IMR-90 (cell line): Measurements from ENCODE around the gene PRKCE. TPM values are rescaled to one million over a fixed set of nuclear protein-coding genes. Genes with fewer than 3 reads are reported as not detected.

Experiments
- ATAC-seq: fragments of 200-7000 bp; cut with Tn5 transposase; 2 replicates; pipeline ENCODE4 v1.9.1; 2020; ENCODE audit warnings: low read depth, mild to moderate bottlenecking, moderate library complexity
- BruUV-seq: library from RNA; stranded (reverse); fragments of 400-500 nt; replicated peaks from 2 replicates; lab custom pipeline; 2021; lab: Mats Ljungman, UMichigan
- CTCF ChIA-PET: fragments of 300-600 bp; formaldehyde crosslinking; extraction: SDS; loops from one replicate; lab custom pipeline; 2021; ENCODE audit warnings: antibody characterized with exemption; lab: Yijun Ruan, JAX
- POLR2A ChIA-PET: fragments of 300-600 bp; sonication (Branson Sonifier 250); formaldehyde crosslinking; loops from one replicate; lab custom pipeline; 2022; ENCODE audit warnings: antibody characterized with exemption; ENCODE audit not compliant: unreplicated experiment; lab: Charles Lee
- DNase-seq: peaks from one replicate; pipeline ENCODE4 v3.0.0; 2013
- H2AFZ ChIP-seq: replicated peaks from 2 replicates; pipeline ENCODE3; 2013; ENCODE audit warnings: low read length, mild to moderate bottlenecking; ENCODE audit not compliant: poor library complexity
- H2AK5ac ChIP-seq: 2 replicates; pipeline ENCODE4 v1.6.1; 2013; ENCODE audit warnings: low read depth, low read length, inconsistent platforms
- H2AK9ac ChIP-seq: replicated peaks from 2 replicates; pipeline ENCODE3; 2013; ENCODE audit warnings: mild to moderate bottlenecking, low read depth, low read length, moderate library complexity; ENCODE audit not compliant: poor library complexity
- H2BK120ac ChIP-seq: 2 replicates; pipeline ENCODE4 v1.6.1; 2013; ENCODE audit warnings: low read depth, low read length, inconsistent platforms
- H2BK15ac ChIP-seq: 3 replicates; pipeline ENCODE4 v1.6.1; 2013; ENCODE audit warnings: low read depth, low read length, inconsistent platforms
- H2BK20ac ChIP-seq: 2 replicates; pipeline ENCODE4 v1.6.1; 2013; ENCODE audit warnings: low read depth, mild to moderate bottlenecking, inconsistent platforms, low read length, moderate library complexity
- H2BK5ac ChIP-seq: 2 replicates; pipeline ENCODE4 v1.6.1; 2013; ENCODE audit warnings: mild to moderate bottlenecking, low read depth, low read length, inconsistent platforms; ENCODE audit not compliant: poor library complexity, severe bottlenecking
- H3K14ac ChIP-seq: replicated peaks from 2 replicates; pipeline ENCODE4 v1.6.1; 2013; ENCODE audit warnings: low read depth, low read length, inconsistent platforms
- H3K18ac ChIP-seq: 2 replicates; pipeline ENCODE4 v1.6.1; 2013; ENCODE audit warnings: low read depth, low read length, control low read depth
- H3K23ac ChIP-seq: 2 replicates; pipeline ENCODE4 v1.6.1; 2013; ENCODE audit warnings: low read depth, low read length, inconsistent platforms
- H3K27ac ChIP-seq: 2 replicates; pipeline ENCODE4 v1.5.1; 2013; ENCODE audit warnings: mild to moderate bottlenecking, control low read depth, low read length; ENCODE audit not compliant: insufficient read depth
- H3K27me3 ChIP-seq: 2 replicates; pipeline ENCODE4 v1.6.1; 2013; ENCODE audit warnings: low read length; ENCODE audit not compliant: control insufficient read depth, insufficient read depth
- H3K36me3 ChIP-seq: 2 replicates; pipeline ENCODE4 v1.6.1; 2013; ENCODE audit warnings: low read length, mixed read lengths; ENCODE audit not compliant: control insufficient read depth, insufficient read depth
- H3K4ac ChIP-seq: 2 replicates; pipeline ENCODE4 v1.6.1; 2013; ENCODE audit warnings: low read depth, low read length, inconsistent platforms
- H3K4me1 ChIP-seq: 2 replicates; pipeline ENCODE4 v1.6.1; 2013; ENCODE audit warnings: low read length, mixed read lengths; ENCODE audit not compliant: control insufficient read depth, insufficient read depth
- H3K4me2 ChIP-seq: 2 replicates; pipeline ENCODE4 v1.6.1; 2013; ENCODE audit warnings: low read depth, mild to moderate bottlenecking, control low read depth, low read length, moderate library complexity
- H3K4me3 ChIP-seq: 2 replicates; pipeline ENCODE4 v1.5.1; 2013; ENCODE audit warnings: low read depth, mild to moderate bottlenecking, control low read depth, low read length, moderate library complexity; ENCODE audit not compliant: insufficient read depth
- H3K56ac ChIP-seq: 2 replicates; pipeline ENCODE4 v1.6.1; 2013; ENCODE audit warnings: low read length, inconsistent platforms; ENCODE audit not compliant: insufficient read depth; ENCODE audit errors: extremely low read depth
- H3K79me1 ChIP-seq, 2 experiments: 2 replicates each; pipeline ENCODE4 v1.6.1; 2013; ENCODE audit warnings: low read length in 2 of 2, inconsistent platforms in 1 of 2, low read depth in 1 of 2
- H3K9ac ChIP-seq: 2 replicates; pipeline ENCODE4 v1.6.1; 2013; ENCODE audit warnings: low read depth, low read length, control low read depth
- H3K9me1 ChIP-seq: 2 replicates; pipeline ENCODE4 v1.6.1; 2013; ENCODE audit warnings: low read length, inconsistent platforms; ENCODE audit not compliant: insufficient read depth
- H3K9me3 ChIP-seq: 2 replicates; pipeline ENCODE4 v1.6.1; 2013; ENCODE audit warnings: low read length; ENCODE audit not compliant: control insufficient read depth, insufficient read depth
- H4K20me1 ChIP-seq: 2 replicates; pipeline ENCODE4 v1.6.1; 2013; ENCODE audit warnings: low read length, inconsistent platforms; ENCODE audit not compliant: insufficient read depth
- H4K5ac ChIP-seq: 2 replicates; pipeline ENCODE4 v1.6.1; 2013; ENCODE audit warnings: mild to moderate bottlenecking, low read depth, low read length, control low read depth
- H4K8ac ChIP-seq, 2 experiments: 2 replicates each; pipeline ENCODE4 v1.6.1; 2013; ENCODE audit warnings: low read depth in 2 of 2, low read length in 2 of 2, control low read depth in 1 of 2, inconsistent platforms in 1 of 2
- H4K91ac ChIP-seq: 2 replicates; pipeline ENCODE4 v1.6.1; 2013; ENCODE audit warnings: low read depth, low read length, inconsistent platforms; ENCODE audit not compliant: insufficient read depth
- POLR2A ChIP-seq: IDR thresholded peaks from 2 replicates; pipeline ENCODE4 v1.6.1; 2012; ENCODE audit warnings: mild to moderate bottlenecking, low read depth, low read length
- RCOR1 ChIP-seq: IDR thresholded peaks from 2 replicates; pipeline ENCODE4 v1.6.1; 2012; ENCODE audit warnings: mild to moderate bottlenecking, low read length, improper control_type of control experiment; ENCODE audit not compliant: insufficient replicate concordance
- WGBS, 2 experiments: methylation state at CpG; one replicate each; pipeline versions ENCODE4 v1.1.5 to v1.1.7; 2013; ENCODE audit warnings: missing lambda C conversion rate in 2 of 2; ENCODE audit not compliant: insufficient read length in 1 of 2; ENCODE audit errors: extremely low coverage in 2 of 2; 5-methylcytosine and 5-hydroxymethylcytosine counted together
- dilution Hi-C: fragments of 300-500 bp; cut with HindIII; formaldehyde crosslinking; loops from one replicate; pipeline ENCODE4 v1.14.3; 2018; ENCODE audit warnings: low sequenced_read_pairs; ENCODE audit not compliant: unreplicated experiment
- in situ Hi-C: fragments of 300-500 bp; cut with MboI; formaldehyde crosslinking; loops from 3 replicates; pipeline ENCODE4 v1.14.3; 2019; ENCODE audit warnings: low sequenced_read_pairs, inconsistent platforms, mixed read lengths
- intact Hi-C: fragments of 100-400 bp; cut with micrococcal nuclease; formaldehyde crosslinking; loops from 2 replicates; pipeline ENCODE4 v1.10.0; 2022
- polyA plus RNA-seq, 3 experiments: library from polyadenylated mRNA; depleted of rRNA; stranded (reverse); fragments of >200 nt; gene quantifications; 2 replicates each; pipeline ENCODE4 v1.2.3, GENCODE V29; 2012; ENCODE audit warnings: low replicate concordance in 1 of 3
- total RNA-seq: library from RNA; depleted of rRNA; stranded (reverse); fragments of >200 nt; gene quantifications from 2 replicates; pipeline ENCODE4 v1.2.3, GENCODE V29; 2012

Gene PRKCE
- total and polyA plus RNA-seq, 2 of the 4 experiments (the other 2 are of a cell fraction), result 8.1 to 32.4 TPM

DNA sequence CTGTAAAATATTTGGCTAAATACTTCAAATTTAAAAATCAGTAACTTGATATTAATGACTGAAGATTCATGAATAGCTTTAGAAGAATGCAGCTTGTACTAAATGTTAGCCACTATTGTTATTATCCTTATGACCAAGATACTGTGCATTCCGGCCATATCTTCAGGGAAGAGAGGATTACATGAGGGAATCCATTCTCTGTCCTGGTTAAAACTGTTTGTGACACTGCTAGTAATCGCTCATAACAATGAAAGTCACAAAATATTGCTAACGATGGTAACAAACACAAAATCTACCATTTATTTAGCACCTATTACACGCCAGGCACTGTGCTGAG is 217.7 kb downstream of the PRKCE start:
- peak overlapping the region; percentile 80 for H3K18ac ChIP-seq
- H3K14ac ChIP-seq, result peak overlapping the region; percentile 72
- ChIA-PET POLR2A (no interaction called here), CTCF (interaction anchor here (0.8 to 1.0 kb wide), 2 partner anchors 15 to 57 kb away, joined by 3 to 7 read pairs; no protein-coding TSS in a partner anchor)
- H4K20me1 ChIP-seq, result no peaks in the 10 kb centered on the region
- H2BK120ac ChIP-seq, result peak overlapping the region; percentile 89
- H2BK20ac ChIP-seq, result peak overlapping the region; percentile 41
- H2AK9ac ChIP-seq, result peak overlapping the region; percentile 4
- peak overlapping the region; percentile 19; the same call in 1 of the 2 replicates for H3K27ac ChIP-seq
- peak overlapping the region; percentile 41 for H4K5ac ChIP-seq
- BruUV-seq, result no TSS peak
- dilution Hi-C loops (no loop called here), intact Hi-C loops (no loop called here), in situ Hi-C loops (no loop called here)
- H2BK15ac ChIP-seq, result peak overlapping the region; percentile 6; the same call in 1 of the 3 replicates
- H3K23ac ChIP-seq, result 0 out of 2 replicates have a peak overlapping the region, but pooled peaks have one; percentile 54
- WGBS, 2 experiments, result 61% methylated on average over 2 of the region's 4 CpGs; no CpG with 5 or more reads in 1 of the 2 experiments
- H3K9ac ChIP-seq, result no peak overlapping the region
- H2AFZ ChIP-seq, result peak overlapping the region; percentile 4
- TF ChIP-seq RCOR1 (peak; percentile 31), POLR2A (no peak)
- peaks cover 20% of the 10 kb centered on the region for H3K9me1 ChIP-seq
- peak overlapping the region in 1 of 2 experiments; percentile 58; a peak in 2 of 4 replicates for H4K8ac ChIP-seq
- H3K9me3 ChIP-seq, result no peaks in the 10 kb centered on the region
- no peaks in the 10 kb centered on the region for H3K36me3 ChIP-seq
- DNase-seq, result peak; percentile 74
- no peak overlapping the region for H3K4me3 ChIP-seq
- H3K4me1 ChIP-seq, result peaks cover 7% of the 10 kb centered on the region
- peak overlapping the region; percentile 71 for H3K4ac ChIP-seq
- peak overlapping the region; percentile 38; the same call in 1 of the 2 replicates for H2AK5ac ChIP-seq
- H2BK5ac ChIP-seq, result peak overlapping the region; percentile 54
- no peaks in the 10 kb centered on the region for H3K27me3 ChIP-seq
- peak overlapping the region; percentile 8 for H4K91ac ChIP-seq
- H3K79me1 ChIP-seq, result peaks cover 3 to 17% of the 10 kb centered on the region in 2 experiments; a peak in 2 of 4 replicates
- H3K4me2 ChIP-seq, result peak overlapping the region; percentile 57; the same call in 1 of the 2 replicates
- H3K56ac ChIP-seq, result no peak overlapping the region
- ATAC-seq, result peak; percentile 93
